ENCODE data around the gene CD160. TPM values are rescaled to one million over a fixed set of nuclear protein-coding genes. Genes with fewer than 3 reads are reported as not detected.
A peak's percentile ranks its signal among the peaks of the same experiment; 100 is the strongest.

The CD160 gene
- total and polyA plus RNA-seq, 2 experiments from 2014 or later = 0.06 TPM; not detected in 1

GRCh38 chr1:145720556-145720877 lies 1.2 kb downstream of the CD160 start (continued):
- TF ChIP-seq, protein P1, sequence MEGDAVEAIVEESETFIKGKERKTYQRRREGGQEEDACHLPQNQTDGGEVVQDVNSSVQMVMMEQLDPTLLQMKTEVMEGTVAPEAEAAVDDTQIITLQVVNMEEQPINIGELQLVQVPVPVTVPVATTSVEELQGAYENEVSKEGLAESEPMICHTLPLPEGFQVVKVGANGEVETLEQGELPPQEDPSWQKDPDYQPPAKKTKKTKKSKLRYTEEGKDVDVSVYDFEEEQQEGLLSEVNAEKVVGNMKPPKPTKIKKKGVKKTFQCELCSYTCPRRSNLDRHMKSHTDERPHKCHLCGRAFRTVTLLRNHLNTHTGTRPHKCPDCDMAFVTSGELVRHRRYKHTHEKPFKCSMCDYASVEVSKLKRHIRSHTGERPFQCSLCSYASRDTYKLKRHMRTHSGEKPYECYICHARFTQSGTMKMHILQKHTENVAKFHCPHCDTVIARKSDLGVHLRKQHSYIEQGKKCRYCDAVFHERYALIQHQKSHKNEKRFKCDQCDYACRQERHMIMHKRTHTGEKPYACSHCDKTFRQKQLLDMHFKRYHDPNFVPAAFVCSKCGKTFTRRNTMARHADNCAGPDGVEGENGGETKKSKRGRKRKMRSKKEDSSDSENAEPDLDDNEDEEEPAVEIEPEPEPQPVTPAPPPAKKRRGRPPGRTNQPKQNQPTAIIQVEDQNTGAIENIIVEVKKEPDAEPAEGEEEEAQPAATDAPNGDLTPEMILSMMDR (conservative IDR thresholded peaks at IDR 0.05; ENCODE audit: low read depth in 2 of 2) = no peak
- no peak for TF ChIP-seq POLR2AphosphoS5 (IDR thresholded peaks at IDR 0.05; ENCODE audit: low read depth)
- TF ChIP-seq ZNF114 (CRISPR knock-in tag; IDR thresholded peaks at IDR 0.05) = no peak

GRCh38 chr1:145720878-145721671 lies 1.8 kb downstream of the CD160 start:
- H3K4me3 ChIP-seq = peak overlapping the region; percentile 67
- ATAC-seq (peak; percentile 96), DNase-seq (ENCODE audit: low spot score) (peak; percentile 86)
- Mint-ChIP-seq H3K36me3 (ENCODE audit: low read depth) (no peaks in the 10 kb centered on the region), H3K9me3 (no peaks in the 10 kb centered on the region; the same call in 2 of the 3 replicates), H3K4me1 (peaks cover 4% of the 10 kb centered on the region), H3K4me3 (peak overlapping the region; percentile 67), H3K27me3 (ENCODE audit: insufficient read depth, low read depth, poor library complexity) (peaks cover 5% of the 10 kb centered on the region), H3K27ac (no peak overlapping the region)
- H4K20me1 ChIP-seq (replicated peaks; ENCODE audit: insufficient read depth) = no peaks in the 10 kb centered on the region
- H3K27me3 ChIP-seq (ENCODE audit: insufficient read depth) = peaks cover 17% of the 10 kb centered on the region
- H3K9me2 ChIP-seq (ENCODE audit: insufficient read depth) = no peaks in the 10 kb centered on the region
- H3K36me3 ChIP-seq (ENCODE audit: insufficient read depth) = no peaks in the 10 kb centered on the region
- H3K4me2 ChIP-seq = peak overlapping the region; percentile 85
- peak overlapping the region; percentile 99 for H2AFZ ChIP-seq
- H3K4me1 ChIP-seq (ENCODE audit: insufficient read depth) = peaks cover 4% of the 10 kb centered on the region; the same call in 1 of the 2 replicates
- no peaks in the 10 kb centered on the region for H3F3A ChIP-seq (replicated peaks; ENCODE audit: low read depth)
- no peak overlapping the region for H3K27ac ChIP-seq (ENCODE audit: low read depth)
- H3K79me2 ChIP-seq (replicated peaks; ENCODE audit: insufficient read depth) = no peaks in the 10 kb centered on the region
- TF ChIP-seq EZH2 (IDR thresholded peaks at IDR 0.05; ENCODE audit: low read depth, unreplicated experiment) = no peak
- no peak for TF ChIP-seq POLR2AphosphoS5 (IDR thresholded peaks at IDR 0.05; ENCODE audit: low read depth)
- TF ChIP-seq JUNB (IDR thresholded peaks at IDR 0.05; ENCODE audit: unreplicated experiment) = no peak
- TF ChIP-seq ZNF462 (CRISPR knock-in tag; IDR thresholded peaks at IDR 0.05) = no peak
- TF ChIP-seq ZNF114 (CRISPR knock-in tag; IDR thresholded peaks at IDR 0.05) = no peak
- no peak for TF ChIP-seq ETS1 (IDR thresholded peaks at IDR 0.05)
- TF ChIP-seq, protein P1 (conservative IDR thresholded peaks at IDR 0.05; ENCODE audit: low read depth in 2 of 2) = peak; percentile 78 to 86
- TF ChIP-seq, protein P2, sequence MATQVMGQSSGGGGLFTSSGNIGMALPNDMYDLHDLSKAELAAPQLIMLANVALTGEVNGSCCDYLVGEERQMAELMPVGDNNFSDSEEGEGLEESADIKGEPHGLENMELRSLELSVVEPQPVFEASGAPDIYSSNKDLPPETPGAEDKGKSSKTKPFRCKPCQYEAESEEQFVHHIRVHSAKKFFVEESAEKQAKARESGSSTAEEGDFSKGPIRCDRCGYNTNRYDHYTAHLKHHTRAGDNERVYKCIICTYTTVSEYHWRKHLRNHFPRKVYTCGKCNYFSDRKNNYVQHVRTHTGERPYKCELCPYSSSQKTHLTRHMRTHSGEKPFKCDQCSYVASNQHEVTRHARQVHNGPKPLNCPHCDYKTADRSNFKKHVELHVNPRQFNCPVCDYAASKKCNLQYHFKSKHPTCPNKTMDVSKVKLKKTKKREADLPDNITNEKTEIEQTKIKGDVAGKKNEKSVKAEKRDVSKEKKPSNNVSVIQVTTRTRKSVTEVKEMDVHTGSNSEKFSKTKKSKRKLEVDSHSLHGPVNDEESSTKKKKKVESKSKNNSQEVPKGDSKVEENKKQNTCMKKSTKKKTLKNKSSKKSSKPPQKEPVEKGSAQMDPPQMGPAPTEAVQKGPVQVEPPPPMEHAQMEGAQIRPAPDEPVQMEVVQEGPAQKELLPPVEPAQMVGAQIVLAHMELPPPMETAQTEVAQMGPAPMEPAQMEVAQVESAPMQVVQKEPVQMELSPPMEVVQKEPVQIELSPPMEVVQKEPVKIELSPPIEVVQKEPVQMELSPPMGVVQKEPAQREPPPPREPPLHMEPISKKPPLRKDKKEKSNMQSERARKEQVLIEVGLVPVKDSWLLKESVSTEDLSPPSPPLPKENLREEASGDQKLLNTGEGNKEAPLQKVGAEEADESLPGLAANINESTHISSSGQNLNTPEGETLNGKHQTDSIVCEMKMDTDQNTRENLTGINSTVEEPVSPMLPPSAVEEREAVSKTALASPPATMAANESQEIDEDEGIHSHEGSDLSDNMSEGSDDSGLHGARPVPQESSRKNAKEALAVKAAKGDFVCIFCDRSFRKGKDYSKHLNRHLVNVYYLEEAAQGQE (IDR thresholded peaks at IDR 0.05; ENCODE audit: unreplicated experiment) = no peak
